ENCODE data around the gene TMPRSS3. TPM values are rescaled to one million over a fixed set of nuclear protein-coding genes. Genes with fewer than 3 reads are reported as not detected.

The TMPRSS3 gene
- total and polyA plus RNA-seq, 7 donors, result 0.16 to 1.3 (median 0.60) TPM; not detected in 4

DNA sequence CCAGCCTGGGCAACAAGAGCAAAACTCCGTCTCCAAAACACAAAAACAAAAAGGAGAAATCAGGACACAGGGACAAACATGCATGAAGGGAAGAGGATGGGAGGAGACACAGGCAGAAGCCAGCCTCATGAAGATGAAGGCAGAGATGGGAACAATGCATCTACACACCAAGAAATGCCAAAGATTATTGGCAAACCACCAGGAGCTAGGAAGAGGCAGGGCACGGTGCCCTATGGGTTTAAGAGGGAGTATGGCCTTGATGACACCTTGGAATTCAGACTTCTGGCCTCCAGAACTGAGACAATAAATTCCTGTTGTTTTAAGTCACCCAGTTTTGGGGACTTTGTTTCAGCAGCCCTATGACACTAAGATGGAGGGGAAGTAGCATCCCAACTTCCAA lies 5.2 kb downstream of the TMPRSS3 start:
- no peak overlapping the region for H3K4me3 ChIP-seq
- peak; percentile 13 for DNase-seq
- intact Hi-C loops (cut with DNase I), result no loop called here
- no peak overlapping the region for H3K27ac ChIP-seq
- WGBS, 2 donors, result 55 to 77% methylated on average over 2 of the region's 2 CpGs
- H3K27me3 ChIP-seq, result peaks cover 3 to 27% (median 8%) of the 10 kb centered on the region in 3 donors
- H3K9me3 ChIP-seq, result no peaks in the 10 kb centered on the region
- no peaks in the 10 kb centered on the region for H3K36me3 ChIP-seq
- no peaks in the 10 kb centered on the region for H3K4me1 ChIP-seq
- TF ChIP-seq, protein P1, sequence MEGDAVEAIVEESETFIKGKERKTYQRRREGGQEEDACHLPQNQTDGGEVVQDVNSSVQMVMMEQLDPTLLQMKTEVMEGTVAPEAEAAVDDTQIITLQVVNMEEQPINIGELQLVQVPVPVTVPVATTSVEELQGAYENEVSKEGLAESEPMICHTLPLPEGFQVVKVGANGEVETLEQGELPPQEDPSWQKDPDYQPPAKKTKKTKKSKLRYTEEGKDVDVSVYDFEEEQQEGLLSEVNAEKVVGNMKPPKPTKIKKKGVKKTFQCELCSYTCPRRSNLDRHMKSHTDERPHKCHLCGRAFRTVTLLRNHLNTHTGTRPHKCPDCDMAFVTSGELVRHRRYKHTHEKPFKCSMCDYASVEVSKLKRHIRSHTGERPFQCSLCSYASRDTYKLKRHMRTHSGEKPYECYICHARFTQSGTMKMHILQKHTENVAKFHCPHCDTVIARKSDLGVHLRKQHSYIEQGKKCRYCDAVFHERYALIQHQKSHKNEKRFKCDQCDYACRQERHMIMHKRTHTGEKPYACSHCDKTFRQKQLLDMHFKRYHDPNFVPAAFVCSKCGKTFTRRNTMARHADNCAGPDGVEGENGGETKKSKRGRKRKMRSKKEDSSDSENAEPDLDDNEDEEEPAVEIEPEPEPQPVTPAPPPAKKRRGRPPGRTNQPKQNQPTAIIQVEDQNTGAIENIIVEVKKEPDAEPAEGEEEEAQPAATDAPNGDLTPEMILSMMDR (IDR thresholded peaks at IDR 0.05), result no peak
- no peak for TF ChIP-seq POLR2A (IDR thresholded peaks at IDR 0.05)
- no peak for TF ChIP-seq POLR2AphosphoS5 (IDR thresholded peaks at IDR 0.05)
- no peak for TF ChIP-seq EP300 (IDR thresholded peaks at IDR 0.05)

GRCh38 chr21:42390193-42390592 lies 5.7 kb downstream of the TMPRSS3 start:
- TF ChIP-seq, protein P1 (IDR thresholded peaks at IDR 0.05), result no peak
- TF ChIP-seq POLR2A (IDR thresholded peaks at IDR 0.05) (no peak), POLR2AphosphoS5 (IDR thresholded peaks at IDR 0.05) (no peak), EP300 (IDR thresholded peaks at IDR 0.05) (no peak)
- peaks cover 3 to 30% (median 8%) of the 10 kb centered on the region in 3 donors for H3K27me3 ChIP-seq
- no peaks in the 10 kb centered on the region for H3K9me3 ChIP-seq
- H3K27ac ChIP-seq, result no peak overlapping the region
- WGBS, 2 donors, result 67 to 75% methylated on average over 5 of the region's 5 CpGs
- no peak overlapping the region for H3K4me3 ChIP-seq
- intact Hi-C loops (cut with DNase I), result no loop called here
- DNase-seq, result peak; percentile 3
- no peaks in the 10 kb centered on the region for H3K4me1 ChIP-seq
- H3K36me3 ChIP-seq, result no peaks in the 10 kb centered on the region

- no peak overlapping the region for H3K4me3 ChIP-seq
- peaks cover 3 to 30% (median 8%) of the 10 kb centered on the region in 3 donors for H3K27me3 ChIP-seq
- H3K27ac ChIP-seq, result no peak overlapping the region
- TF ChIP-seq POLR2AphosphoS5 (IDR thresholded peaks at IDR 0.05) (no peak), POLR2A (IDR thresholded peaks at IDR 0.05) (no peak), EP300 (IDR thresholded peaks at IDR 0.05) (no peak)
- TF ChIP-seq, protein P1 (IDR thresholded peaks at IDR 0.05), result no peak
- intact Hi-C loops (cut with DNase I), result no loop called here
- H3K4me1 ChIP-seq, result no peaks in the 10 kb centered on the region
- no peaks in the 10 kb centered on the region for H3K9me3 ChIP-seq
- 16 to 60% methylated on average over 6 of the region's 6 CpGs for WGBS, 2 donors
- H3K36me3 ChIP-seq, result no peaks in the 10 kb centered on the region
- no peak for DNase-seq
Measured at GRCh38 chr21:42389449-42389835, 6.4 kb downstream of the TMPRSS3 start.

GRCh38 chr21:42388740-42389448 lies 7.0 kb downstream of the TMPRSS3 start:
- peak; percentile 22 for DNase-seq
- Histone ChIP-seq H3K36me3 (no peaks in the 10 kb centered on the region), H3K9me3 (no peaks in the 10 kb centered on the region), H3K27me3 (peaks cover 3 to 30% (median 8%) of the 10 kb centered on the region in 3 donors), H3K4me3 (no peak overlapping the region), H3K27ac (no peak overlapping the region), H3K4me1 (no peaks in the 10 kb centered on the region)
- TF ChIP-seq POLR2AphosphoS5 (IDR thresholded peaks at IDR 0.05) (no peak), POLR2A (IDR thresholded peaks at IDR 0.05) (no peak), EP300 (IDR thresholded peaks at IDR 0.05) (no peak)
- TF ChIP-seq, protein P1 (IDR thresholded peaks at IDR 0.05), result no peak
- intact Hi-C loops (cut with DNase I), result no loop called here
- 49 to 68% methylated on average over 20 of the region's 20 CpGs for WGBS, 2 donors
